ENCODE results near the gene RPP30.
"Not testable (repeated sequence)": the region's sequence is repeated elsewhere in the genome, so short reads cannot be mapped to it uniquely, and the experiment has no call there.

RPP30 gene

GRCh38 chr10:90939648-90940047, 67.9 kb downstream of the RPP30 start:
- DNase-seq (ENCODE audit: low read depth), result no peak
- TF ChIP-seq CTCF (IDR thresholded peaks at IDR 0.05; ENCODE audit: low read length, missing control alignments), result no peak
- no peak overlapping the region for H3K4me3 ChIP-seq (replicated peaks; ENCODE audit: low read depth, low read length)

DNA sequence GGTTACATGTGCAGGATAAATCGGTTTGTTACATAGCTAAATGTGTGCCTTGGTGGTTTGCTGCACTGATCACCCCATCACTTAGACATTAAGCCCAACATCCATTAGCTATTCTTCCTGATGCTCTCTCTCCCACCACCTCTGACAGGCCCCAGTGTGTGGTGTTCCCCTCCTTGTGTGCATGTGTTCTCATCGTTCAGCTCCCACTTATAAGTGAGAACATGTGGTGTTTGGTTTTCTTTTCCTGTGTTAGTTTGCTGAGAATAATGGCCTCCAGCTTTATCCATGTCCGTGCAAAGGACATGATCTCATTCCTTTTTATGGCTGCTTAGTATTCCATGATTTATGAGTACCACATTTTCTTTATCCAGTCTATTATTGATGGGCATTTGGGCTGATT, 71.2 kb downstream of the RPP30 start:
- DNase-seq (ENCODE audit: low read depth); H3K4me3 ChIP-seq (replicated peaks; ENCODE audit: low read depth, low read length): not testable (repeated sequence)

GRCh38 chr10:90944749-90945148, 73.0 kb downstream of the RPP30 start:
- no peak overlapping the region for H3K4me3 ChIP-seq (replicated peaks; ENCODE audit: low read depth, low read length)
- DNase-seq (ENCODE audit: low read depth), result no peak
- TF ChIP-seq CTCF (IDR thresholded peaks at IDR 0.05; ENCODE audit: low read length, missing control alignments), result no peak

DNA sequence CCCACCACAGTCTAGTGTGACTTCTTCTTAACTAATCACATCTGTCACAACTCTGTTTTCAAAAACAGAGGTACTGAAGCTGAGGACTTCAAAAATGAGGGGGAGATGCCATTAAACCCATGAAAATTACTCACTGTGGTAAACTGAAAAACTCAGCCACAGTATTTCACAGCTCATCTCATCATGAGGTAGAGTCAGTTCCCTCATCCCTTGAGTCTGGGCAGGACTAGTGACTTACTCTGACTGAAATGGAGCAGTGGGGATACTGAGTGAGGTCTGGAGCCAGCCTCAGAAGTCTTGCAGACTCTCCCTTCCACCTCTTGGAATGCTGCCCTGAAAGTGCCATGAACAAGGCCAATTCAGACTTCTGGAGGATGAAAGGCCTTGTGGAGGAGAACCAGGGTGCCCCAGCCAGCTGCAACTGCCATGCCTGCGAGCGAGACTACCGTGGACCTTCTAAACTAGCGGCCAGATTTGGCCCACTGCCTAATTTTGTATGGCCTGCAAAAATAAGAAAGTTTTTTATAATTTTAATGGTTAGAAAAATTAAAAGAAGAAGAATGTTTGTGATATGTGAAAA, 73.8 kb downstream of the RPP30 start:
- no peak overlapping the region for H3K4me3 ChIP-seq (replicated peaks; ENCODE audit: low read depth, low read length)
- TF ChIP-seq CTCF (IDR thresholded peaks at IDR 0.05; ENCODE audit: low read length, missing control alignments), result no peak
- no peak for DNase-seq (ENCODE audit: low read depth)

GRCh38 chr10:90947030-90947960, 75.5 kb downstream of the RPP30 start:
- no peak for TF ChIP-seq CTCF (IDR thresholded peaks at IDR 0.05; ENCODE audit: low read length, missing control alignments)
- DNase-seq (ENCODE audit: low read depth), result peak; percentile 55
- H3K4me3 ChIP-seq (replicated peaks; ENCODE audit: low read depth, low read length), result no peak overlapping the region

All from fibroblast of pulmonary artery (primary cell).